ENCODE measurements around the gene HMCN1.
"Not testable (repeated sequence)": the region's sequence is repeated elsewhere in the genome, so short reads cannot be mapped to it uniquely, and the experiment has no call there.

The HMCN1 gene

DNA sequence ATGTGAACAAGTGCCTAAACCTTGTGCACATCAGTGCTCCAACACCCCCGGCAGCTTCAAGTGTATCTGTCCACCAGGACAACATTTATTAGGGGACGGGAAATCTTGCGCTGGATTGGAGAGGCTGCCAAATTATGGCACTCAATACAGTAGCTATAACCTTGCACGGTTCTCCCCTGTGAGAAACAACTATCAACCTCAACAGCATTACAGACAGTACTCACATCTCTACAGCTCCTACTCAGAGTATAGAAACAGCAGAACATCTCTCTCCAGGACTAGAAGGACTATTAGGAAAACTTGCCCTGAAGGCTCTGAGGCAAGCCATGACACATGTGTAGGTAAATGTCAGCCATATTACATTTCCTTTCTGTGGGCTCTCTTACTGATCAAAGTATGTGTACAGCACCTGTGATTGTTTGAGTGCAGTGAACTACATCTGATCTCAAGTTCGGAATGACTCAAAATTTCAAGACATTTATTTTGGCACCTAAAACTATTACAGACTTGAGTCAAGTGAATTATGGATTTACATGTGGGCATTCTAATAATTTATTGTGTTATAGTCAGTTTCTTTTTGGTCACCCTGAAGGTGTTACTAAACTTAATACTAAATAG lies 444.3 kb downstream of the HMCN1 start:
- H3K9me3 ChIP-seq (ENCODE audit: control insufficient read depth, insufficient read depth, low read length) = no peaks in the 10 kb centered on the region
- H3K9ac ChIP-seq (ENCODE audit: low read depth, low read length) = no peak overlapping the region
- H3K4me1 ChIP-seq (ENCODE audit: insufficient read depth, low read length) = no peaks in the 10 kb centered on the region
- H3K36me3 ChIP-seq (ENCODE audit: insufficient read depth, low read length) = no peaks in the 10 kb centered on the region; the same call in 1 of the 2 replicates

DNA sequence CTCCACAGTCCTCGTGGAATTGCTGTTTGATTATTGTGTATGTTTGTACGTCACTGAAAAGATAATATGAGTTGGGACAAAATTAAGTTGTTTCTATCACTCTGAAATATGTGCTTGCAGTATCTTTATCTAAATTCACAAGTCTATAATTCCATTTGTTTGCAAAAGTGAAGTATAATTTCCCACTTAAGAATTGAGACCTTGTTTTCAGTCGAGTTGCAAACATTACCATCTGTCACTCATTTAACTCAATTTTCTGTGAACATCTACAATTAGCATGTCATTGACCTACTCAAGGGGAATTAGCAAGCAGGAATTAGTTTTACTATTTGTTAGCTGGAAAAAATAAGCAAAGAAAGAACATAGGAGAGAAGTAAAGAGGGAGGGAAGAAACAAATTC lies 445.0 kb downstream of the HMCN1 start:
- Histone ChIP-seq H3K9me3 (ENCODE audit: control insufficient read depth, insufficient read depth, low read length) (no peaks in the 10 kb centered on the region), H3K9ac (ENCODE audit: low read depth, low read length) (no peak overlapping the region), H3K4me1 (ENCODE audit: insufficient read depth, low read length) (no peaks in the 10 kb centered on the region), H3K36me3 (ENCODE audit: insufficient read depth, low read length) (no peaks in the 10 kb centered on the region; the same call in 1 of the 2 replicates)

DNA sequence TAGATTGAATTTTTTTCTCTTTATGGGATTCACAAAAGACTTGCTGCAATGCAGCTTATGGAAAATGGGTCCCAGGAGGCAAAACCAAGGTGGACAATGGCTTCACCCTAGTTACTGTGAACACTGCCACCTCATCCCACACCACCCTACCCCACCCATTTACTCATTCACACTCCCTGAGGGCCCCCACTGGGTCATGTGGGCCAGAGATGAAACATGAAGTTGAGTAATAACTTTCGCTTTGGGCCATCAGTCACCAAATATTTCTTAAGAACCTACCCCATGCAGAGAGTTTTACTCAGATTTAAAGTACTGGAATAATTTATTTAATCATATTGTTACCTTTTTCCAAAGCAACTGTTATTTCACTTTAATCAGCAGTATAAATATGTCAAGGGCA lies 449.0 kb downstream of the HMCN1 start:
- no peaks in the 10 kb centered on the region for H3K36me3 ChIP-seq (ENCODE audit: insufficient read depth, low read length)
- no peak overlapping the region for H3K9ac ChIP-seq (ENCODE audit: low read depth, low read length)
- H3K9me3 ChIP-seq (ENCODE audit: control insufficient read depth, insufficient read depth, low read length) = no peaks in the 10 kb centered on the region
- peaks cover 4% of the 10 kb centered on the region; the same call in 1 of the 2 replicates for H3K4me1 ChIP-seq (ENCODE audit: insufficient read depth, low read length)

GRCh38 chr1:186183970-186184628 lies 449.9 kb downstream of the HMCN1 start:
- H3K9ac ChIP-seq (ENCODE audit: low read depth, low read length) = no peak overlapping the region
- peaks cover 4% of the 10 kb centered on the region; the same call in 1 of the 2 replicates for H3K4me1 ChIP-seq (ENCODE audit: insufficient read depth, low read length)
- H3K36me3 ChIP-seq (ENCODE audit: insufficient read depth, low read length) = no peaks in the 10 kb centered on the region
- no peaks in the 10 kb centered on the region for H3K9me3 ChIP-seq (ENCODE audit: control insufficient read depth, insufficient read depth, low read length)

GRCh38 chr1:186186251-186186650 lies 452.1 kb downstream of the HMCN1 start:
- H3K9me3 ChIP-seq (ENCODE audit: control insufficient read depth, insufficient read depth, low read length); H3K9ac ChIP-seq (ENCODE audit: low read depth, low read length); H3K36me3 ChIP-seq (ENCODE audit: insufficient read depth, low read length); H3K4me1 ChIP-seq (ENCODE audit: insufficient read depth, low read length): not testable (repeated sequence)

DNA sequence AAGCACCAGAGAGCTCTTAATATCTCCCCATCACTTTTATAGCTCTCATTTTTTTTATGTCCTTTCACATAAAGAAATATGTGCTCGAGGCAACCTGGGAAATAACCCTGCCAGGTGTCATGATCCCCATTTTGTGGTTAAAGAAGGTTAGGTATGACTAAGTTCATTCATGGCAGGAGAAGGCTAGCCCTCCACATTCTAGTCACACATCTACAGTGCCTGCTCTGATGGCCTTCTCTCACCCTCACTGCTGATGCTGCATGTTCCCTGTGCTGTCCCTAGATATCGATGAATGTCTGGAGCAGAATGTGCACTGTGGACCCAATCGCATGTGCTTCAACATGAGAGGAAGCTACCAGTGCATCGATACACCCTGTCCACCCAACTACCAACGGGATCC lies 453.4 kb downstream of the HMCN1 start:
- H3K9ac ChIP-seq (ENCODE audit: low read depth, low read length) = no peak overlapping the region
- H3K4me1 ChIP-seq (ENCODE audit: insufficient read depth, low read length) = peaks cover 4% of the 10 kb centered on the region; the same call in 1 of the 2 replicates
- H3K9me3 ChIP-seq (ENCODE audit: control insufficient read depth, insufficient read depth, low read length) = no peaks in the 10 kb centered on the region
- peaks cover 4% of the 10 kb centered on the region; the same call in 1 of the 2 replicates for H3K36me3 ChIP-seq (ENCODE audit: insufficient read depth, low read length)

DNA sequence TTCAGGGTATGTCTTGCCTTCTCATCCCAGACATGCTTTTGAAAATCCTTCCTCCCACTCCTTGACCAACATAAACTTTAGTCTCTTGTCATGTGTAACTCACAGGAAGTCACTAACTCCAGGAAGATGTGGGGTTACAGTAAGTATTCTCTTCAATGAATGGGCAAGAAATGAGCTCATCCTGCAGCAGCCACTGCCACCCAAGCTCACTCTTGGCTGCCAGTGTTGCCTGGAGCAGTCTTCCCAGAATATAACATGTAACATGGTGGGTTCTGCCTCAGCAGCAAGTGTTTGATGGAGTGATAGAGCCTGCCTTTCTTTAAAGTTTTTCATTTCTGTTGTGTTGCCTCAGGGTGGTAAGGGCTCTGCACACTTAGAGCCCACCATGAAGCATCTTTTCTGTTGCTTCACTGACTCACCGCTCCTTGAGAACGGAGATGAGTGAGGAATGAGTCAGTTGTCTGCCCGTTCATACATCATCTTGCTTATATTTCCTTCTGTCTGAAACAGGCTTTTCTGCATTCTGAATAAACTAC lies 453.9 kb downstream of the HMCN1 start:
- H3K4me1 ChIP-seq (ENCODE audit: insufficient read depth, low read length) = peaks cover 4% of the 10 kb centered on the region; the same call in 1 of the 2 replicates
- no peaks in the 10 kb centered on the region for H3K9me3 ChIP-seq (ENCODE audit: control insufficient read depth, insufficient read depth, low read length)
- H3K36me3 ChIP-seq (ENCODE audit: insufficient read depth, low read length) = peaks cover 4% of the 10 kb centered on the region; the same call in 1 of the 2 replicates
- H3K9ac ChIP-seq (ENCODE audit: low read depth, low read length) = no peak overlapping the region

GRCh38 chr1:186188736-186189135 lies 454.5 kb downstream of the HMCN1 start:
- Histone ChIP-seq H3K36me3 (ENCODE audit: insufficient read depth, low read length) (peaks cover 4% of the 10 kb centered on the region; the same call in 1 of the 2 replicates), H3K4me1 (ENCODE audit: insufficient read depth, low read length) (peaks cover 4% of the 10 kb centered on the region; the same call in 1 of the 2 replicates), H3K9me3 (ENCODE audit: control insufficient read depth, insufficient read depth, low read length) (no peaks in the 10 kb centered on the region), H3K9ac (ENCODE audit: low read depth, low read length) (no peak overlapping the region)

GRCh38 chr1:186189156-186189555 lies 455.0 kb downstream of the HMCN1 start:
- H3K4me1 ChIP-seq (ENCODE audit: insufficient read depth, low read length) = peaks cover 4% of the 10 kb centered on the region; the same call in 1 of the 2 replicates
- no peak overlapping the region for H3K9ac ChIP-seq (ENCODE audit: low read depth, low read length)
- peaks cover 4% of the 10 kb centered on the region; the same call in 1 of the 2 replicates for H3K36me3 ChIP-seq (ENCODE audit: insufficient read depth, low read length)

GRCh38 chr1:186191511-186191910 lies 457.3 kb downstream of the HMCN1 start:
- Histone ChIP-seq H3K4me1 (ENCODE audit: insufficient read depth, low read length) (peaks cover 4% of the 10 kb centered on the region; the same call in 1 of the 2 replicates), H3K36me3 (ENCODE audit: insufficient read depth, low read length) (peaks cover 4% of the 10 kb centered on the region; the same call in 1 of the 2 replicates), H3K9me3 (ENCODE audit: control insufficient read depth, insufficient read depth, low read length) (0 out of 2 replicates have a peak, but pooled peaks cover 2% of the 10 kb centered on the region), H3K9ac (ENCODE audit: low read depth, low read length) (no peak overlapping the region)

More at GRCh38 chr1:186189156-186189555, 455.0 kb downstream of the HMCN1 start:
- H3K9me3 ChIP-seq (ENCODE audit: control insufficient read depth, insufficient read depth, low read length) = no peaks in the 10 kb centered on the region

- H3K9ac ChIP-seq (ENCODE audit: low read depth, low read length) = no peak overlapping the region
- no peaks in the 10 kb centered on the region for H3K4me1 ChIP-seq (ENCODE audit: insufficient read depth, low read length)
- H3K36me3 ChIP-seq (ENCODE audit: insufficient read depth, low read length) = peaks cover 4% of the 10 kb centered on the region; the same call in 1 of the 2 replicates
- 0 out of 2 replicates have a peak, but pooled peaks cover 2% of the 10 kb centered on the region for H3K9me3 ChIP-seq (ENCODE audit: control insufficient read depth, insufficient read depth, low read length)
Observed at GRCh38 chr1:186193224-186193623, 459.0 kb downstream of the HMCN1 start.

GRCh38 chr1:186194107-186194756 lies 460.0 kb downstream of the HMCN1 start:
- no peaks in the 10 kb centered on the region for H3K4me1 ChIP-seq (ENCODE audit: insufficient read depth, low read length)
- 0 out of 2 replicates have a peak, but pooled peaks cover 2% of the 10 kb centered on the region for H3K9me3 ChIP-seq (ENCODE audit: control insufficient read depth, insufficient read depth, low read length)
- no peak overlapping the region for H3K9ac ChIP-seq (ENCODE audit: low read depth, low read length)
- H3K36me3 ChIP-seq (ENCODE audit: insufficient read depth, low read length) = peaks cover 4% of the 10 kb centered on the region; the same call in 1 of the 2 replicates

GRCh38 chr1:186195377-186195931 lies 461.3 kb downstream of the HMCN1 start:
- no peak overlapping the region for H3K9ac ChIP-seq (ENCODE audit: low read depth, low read length)
- 0 out of 2 replicates have a peak, but pooled peaks cover 2% of the 10 kb centered on the region for H3K9me3 ChIP-seq (ENCODE audit: control insufficient read depth, insufficient read depth, low read length)
- no peaks in the 10 kb centered on the region for H3K4me1 ChIP-seq (ENCODE audit: insufficient read depth, low read length)
- H3K36me3 ChIP-seq (ENCODE audit: insufficient read depth, low read length) = no peaks in the 10 kb centered on the region

GRCh38 chr1:186202271-186202764 lies 468.1 kb downstream of the HMCN1 start:
- no peaks in the 10 kb centered on the region for H3K36me3 ChIP-seq (ENCODE audit: insufficient read depth, low read length)
- no peak overlapping the region for H3K9ac ChIP-seq (ENCODE audit: low read depth, low read length)
- H3K4me1 ChIP-seq (ENCODE audit: insufficient read depth, low read length) = peaks cover 4% of the 10 kb centered on the region; the same call in 1 of the 2 replicates
- no peaks in the 10 kb centered on the region for H3K9me3 ChIP-seq (ENCODE audit: control insufficient read depth, insufficient read depth, low read length)

Data from ES-I3 (cell line).